ENCODE results near the gene ITGAD. TPM values are rescaled to one million over a fixed set of nuclear protein-coding genes. Genes with fewer than 3 reads are reported as not detected.

Gene ITGAD
- polyA plus RNA-seq, 2 of the 4 experiments (the other 2 are of a cell fraction), result not detected

GRCh38 chr16:31451681-31452351 lies 58.7 kb downstream of the ITGAD start (continued):
- TF ChIP-seq HMGXB4 (CRISPR knock-in tag; IDR thresholded peaks at IDR 0.05; ENCODE audit: borderline replicate concordance), result no peak
- no peak for TF ChIP-seq HOXA7 (CRISPR knock-in tag; IDR thresholded peaks at IDR 0.05)
- no peak for TF ChIP-seq ESRRA (IDR thresholded peaks at IDR 0.05; ENCODE audit: borderline replicate concordance, low read length)
- TF ChIP-seq JUN (IDR thresholded peaks at IDR 0.05), result no peak
- peak; percentile 15; the same call in 1 of the 2 replicates for TF ChIP-seq POLR2A (IDR thresholded peaks at IDR 0.05; ENCODE audit: low read length)

- WGBS (ENCODE audit: missing lambda C conversion rate), result 63% methylated on average over 3 of the region's 3 CpGs
- peak; percentile 57 to 64; a peak in 5 of 6 replicates for ATAC-seq
- no peak overlapping the region for H3K4me3 ChIP-seq
- no peaks in the 10 kb centered on the region for H3K9me3 ChIP-seq
- peaks cover 64% of the 10 kb centered on the region for H3K4me1 ChIP-seq
- CTCF ChIA-PET, result interaction anchor here (0.6 to 2.5 kb wide), 12 partner anchors 8 to 704 kb away, joined by 3 to 15 read pairs (median 4); partner anchors contain the start of genes PHKG2 and ZNF843
- TF ChIP-seq ZNF302 (CRISPR knock-in tag; IDR thresholded peaks at IDR 0.05), result 0 out of 2 replicates have a peak, but pooled peaks have one; percentile 60
- peak; percentile 42 for TF ChIP-seq MAFK (IDR thresholded peaks at IDR 0.05; ENCODE audit: partially characterized antibody)
- TF ChIP-seq E2F6 (IDR thresholded peaks at IDR 0.05; ENCODE audit: borderline replicate concordance, low read depth), result no peak
- FAIRE-seq, result no peak
- peak overlapping the region; percentile 74 to 85 for H3K27ac ChIP-seq
- peak in 1 of 2 experiments; percentile 76 for DNase-seq (ENCODE audit: low read depth in 1 of 2, low spot score in 1 of 2)
- H3K4me2 ChIP-seq, result peak overlapping the region; percentile 60
- POLR2A ChIA-PET, result interaction anchor here (1.2 to 1.4 kb wide), 2 partner anchors 10 to 456 kb away, joined by 3 to 4 read pairs; partner anchors contain the start of gene ZNF843
These were observed 59.5 kb downstream of the ITGAD start for GRCh38 chr16:31452631-31453106.

- CTCF ChIA-PET, result interaction anchor here (1.0 to 7.9 kb wide), 6 partner anchors 10 to 500 kb away, joined by 3 to 52 read pairs (median 9); partner anchors contain the start of gene ZNF843
- Histone ChIP-seq H3K4me3 (no peak overlapping the region), H3K4me1 (peaks cover 65% of the 10 kb centered on the region), H3K27ac (peak overlapping the region; percentile 74 to 85), H3K4me2 (peak overlapping the region; percentile 60), H3K9me3 (no peaks in the 10 kb centered on the region)
- no peak for TF ChIP-seq HES2 (IDR thresholded peaks at IDR 0.05)
- TF ChIP-seq E2F6 (IDR thresholded peaks at IDR 0.05; ENCODE audit: borderline replicate concordance, low read depth), result no peak
- no peak for TF ChIP-seq HOXB13 (CRISPR knock-in tag; IDR thresholded peaks at IDR 0.05; ENCODE audit: low read depth)
- no peak for TF ChIP-seq HOXA7 (CRISPR knock-in tag; IDR thresholded peaks at IDR 0.05)
- TF ChIP-seq ELK1 (IDR thresholded peaks at IDR 0.05; ENCODE audit: low read depth, low read length), result no peak
- TF ChIP-seq FOSB (CRISPR knock-in tag; IDR thresholded peaks at IDR 0.05), result no peak
- no peak for TF ChIP-seq BCL3 (IDR thresholded peaks at IDR 0.05)
- no peak for TF ChIP-seq BHLHE40 (IDR thresholded peaks at IDR 0.05; ENCODE audit: low read depth, low read length)
- TF ChIP-seq MAX (IDR thresholded peaks at IDR 0.05), result peak; percentile 33; the same call in 1 of the 2 replicates
- no peak for TF ChIP-seq HOXB5 (CRISPR knock-in tag; IDR thresholded peaks at IDR 0.05)
- no peak for TF ChIP-seq RFX5 (IDR thresholded peaks at IDR 0.05)
- TF ChIP-seq FOSL2 (IDR thresholded peaks at IDR 0.05), result no peak
- no peak for TF ChIP-seq FOSL2 (CRISPR knock-in tag; IDR thresholded peaks at IDR 0.05)
- peak; percentile 97 for TF ChIP-seq MAFK (IDR thresholded peaks at IDR 0.05; ENCODE audit: partially characterized antibody)
- 0 out of 2 replicates have a peak, but pooled peaks have one; percentile 11 for TF ChIP-seq POLR2A (IDR thresholded peaks at IDR 0.05; ENCODE audit: low read length)
- TF ChIP-seq TP53 (CRISPR knock-in tag; IDR thresholded peaks at IDR 0.05), result no peak
- FAIRE-seq (no peak), ATAC-seq (peak; percentile 24 to 43; a peak in 5 of 6 replicates), DNase-seq (ENCODE audit: low read depth in 1 of 2, low spot score in 1 of 2) (peak in 1 of 2 experiments; percentile 70)
- POLR2A ChIA-PET, result interaction anchor here (0.9 to 1.4 kb wide), 3 partner anchors 11 to 456 kb away, joined by 3 to 4 read pairs (median 3); partner anchors contain the start of gene ZNF843
- 37% methylated on average over 20 of the region's 20 CpGs for WGBS (ENCODE audit: missing lambda C conversion rate)
These were observed 60.4 kb downstream of the ITGAD start for GRCh38 chr16:31453255-31454204.
